ENCODE results near the gene TECR. TPM values are rescaled to one million over a fixed set of nuclear protein-coding genes. Genes with fewer than 3 reads are reported as not detected.

The TECR gene
- total and polyA plus RNA-seq, 2 of the 4 experiments (the other 2 are of a cell fraction) = 46.2 to 81.2 TPM

DNA sequence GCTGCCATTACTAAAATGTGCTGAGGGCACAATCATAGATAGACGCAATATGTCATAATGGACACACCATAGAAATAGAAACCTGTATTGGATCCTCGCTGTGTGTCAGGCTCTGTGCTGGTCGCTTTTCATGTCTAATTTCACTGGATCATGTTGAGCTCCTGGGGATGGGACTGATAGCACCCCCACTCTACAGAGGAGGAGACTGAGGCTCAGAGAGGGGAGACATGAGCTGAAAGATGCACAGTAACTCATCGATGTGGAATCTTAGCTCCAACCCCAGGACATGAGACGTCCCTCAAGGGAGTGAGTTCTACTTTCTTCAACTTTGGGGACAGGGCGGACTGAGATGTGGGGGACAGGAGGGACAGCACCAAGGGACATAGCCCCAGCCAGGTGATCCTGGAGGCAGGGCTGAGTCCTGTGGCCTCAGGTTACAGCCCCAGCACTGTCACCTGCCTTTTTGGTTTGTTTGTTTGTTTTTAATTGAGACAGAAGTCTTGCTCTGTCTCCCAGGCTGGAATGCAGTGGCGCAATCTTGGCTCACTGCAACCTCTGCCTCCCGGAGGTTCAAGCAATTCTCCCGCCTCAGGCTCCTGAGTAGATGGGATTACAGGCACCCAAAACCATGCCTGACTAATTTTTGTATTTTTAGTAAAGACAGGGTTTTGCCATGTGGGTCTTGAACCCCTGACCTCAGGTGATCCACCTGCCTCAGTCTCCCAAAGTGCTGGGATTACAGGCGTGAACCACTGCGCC lies 26.9 kb upstream of the TECR start:
- Histone ChIP-seq H3K4me1 (ENCODE audit: control insufficient read depth, insufficient read depth, low read length) (peaks cover 10% of the 10 kb centered on the region), H4K5ac (ENCODE audit: low read depth, low read length) (no peak overlapping the region), H4K8ac (ENCODE audit: low read depth in 2 of 2, low read length in 2 of 2) (no peak overlapping the region), H3K14ac (replicated peaks; ENCODE audit: low read depth, low read length) (no peak overlapping the region; the same call in 1 of the 2 replicates), H4K91ac (ENCODE audit: insufficient read depth, low read depth, low read length) (no peak overlapping the region), H3K9ac (ENCODE audit: low read depth, low read length) (no peak overlapping the region), H3K27ac (ENCODE audit: insufficient read depth, low read length) (no peak overlapping the region), H2AK9ac (replicated peaks; ENCODE audit: low read depth, low read length, poor library complexity) (peak overlapping the region; percentile 15), H2BK120ac (ENCODE audit: low read depth, low read length) (no peak overlapping the region), H2BK20ac (ENCODE audit: low read depth, low read length) (0 out of 2 replicates have a peak overlapping the region, but pooled peaks have one; percentile 14), H2BK15ac (ENCODE audit: low read depth, low read length) (0 out of 3 replicates have a peak overlapping the region, but pooled peaks have one; percentile 20), H2AK5ac (ENCODE audit: low read depth, low read length) (peak overlapping the region; percentile 59; the same call in 1 of the 2 replicates), H3K4me3 (ENCODE audit: insufficient read depth, low read depth, low read length) (no peak overlapping the region), H3K36me3 (ENCODE audit: control insufficient read depth, insufficient read depth, low read length) (no peaks in the 10 kb centered on the region), H3K79me1 (ENCODE audit: low read depth in 1 of 2, low read length in 2 of 2) (peaks cover 0 to 6% of the 10 kb centered on the region in 2 experiments; a peak in 1 of 4 replicates), H3K18ac (ENCODE audit: low read depth, low read length) (no peak overlapping the region), H2AFZ (replicated peaks; ENCODE audit: low read length, poor library complexity) (peak overlapping the region; percentile 27), H2BK5ac (ENCODE audit: low read depth, low read length, poor library complexity, severe bottlenecking) (no peak overlapping the region), H4K20me1 (ENCODE audit: insufficient read depth, low read length) (no peaks in the 10 kb centered on the region), H3K27me3 (ENCODE audit: control insufficient read depth, insufficient read depth, low read length) (no peaks in the 10 kb centered on the region), H3K23ac (ENCODE audit: low read depth, low read length) (no peak overlapping the region), H3K4ac (ENCODE audit: low read depth, low read length) (no peak overlapping the region), H3K9me3 (ENCODE audit: control insufficient read depth, insufficient read depth, low read length) (no peaks in the 10 kb centered on the region), H3K4me2 (ENCODE audit: low read depth, low read length) (no peak overlapping the region), H3K9me1 (ENCODE audit: insufficient read depth, low read length) (peaks cover 6% of the 10 kb centered on the region; the same call in 1 of the 2 replicates), H3K56ac (ENCODE audit: extremely low read depth, insufficient read depth, low read length) (no peak overlapping the region)
- ATAC-seq (ENCODE audit: low read depth) (no peak; the same call in 1 of the 2 replicates), DNase-seq (no peak)
- intact Hi-C loops (cut with micrococcal nuclease) (no loop called here), dilution Hi-C loops (cut with HindIII; ENCODE audit: low sequenced_read_pairs, unreplicated experiment) (no loop called here), in situ Hi-C loops (cut with MboI; ENCODE audit: low sequenced_read_pairs) (no loop called here)
- ChIA-PET POLR2A (ENCODE audit: unreplicated experiment) (interaction anchor here (0.6 kb wide), 1 partner anchor 13 kb away, joined by 3 read pairs; no protein-coding TSS in a partner anchor), CTCF (interaction anchor here (1.3 kb wide), 1 partner anchor 71 kb away, joined by 3 read pairs; no protein-coding TSS in a partner anchor)
- no TSS peak for BruUV-seq (replicated peaks)
- WGBS, 2 experiments (ENCODE audit: extremely low coverage in 2 of 2, insufficient read length in 1 of 2) = 60% methylated on average over 1 of the region's 11 CpGs; no CpG with 5 or more reads in 1 of the 2 experiments
- TF ChIP-seq RCOR1 (IDR thresholded peaks at IDR 0.05; ENCODE audit: insufficient replicate concordance, low read length) (no peak), CEBPB (IDR thresholded peaks at IDR 0.05; ENCODE audit: low read depth, low read length) (peak; percentile 87)

Data from IMR-90 (cell line).